ENCODE data around the gene UBE2K. TPM values are rescaled to one million over a fixed set of nuclear protein-coding genes. Genes with fewer than 3 reads are reported as not detected.
A peak's percentile ranks its signal among the peaks of the same experiment; 100 is the strongest.
"Not testable (repeated sequence)": the region's sequence is repeated elsewhere in the genome, so short reads cannot be mapped to it uniquely, and the experiment has no call there.

Gene UBE2K
- total RNA-seq, 3 donors from 2014 or later: 82.0 to 89.0 (median 86.7) TPM

- Histone ChIP-seq H3K4me3 (no peak overlapping the region), H3K9me3 (no peaks in the 10 kb centered on the region), H3K4me1 (ENCODE audit: low read depth) (peaks cover 16% of the 10 kb centered on the region), H3K36me3 (ENCODE audit: low read depth) (no peaks in the 10 kb centered on the region)
- intact Hi-C loops (cut with DNase I, micrococcal nuclease): loop anchor here in 1 of 2 donors (10.0 kb wide), 1 partner anchor 275 kb away; the partner anchor contains the start of gene PDS5A
- ATAC-seq (no peak), DNase-seq (no peak)
- TF ChIP-seq CTCF (IDR thresholded peaks at IDR 0.05): no peak
These were observed 1.9 kb downstream of the UBE2K start for GRCh38 chr4:39699687-39700409.

- Histone ChIP-seq H3K36me3 (ENCODE audit: low read depth) (no peaks in the 10 kb centered on the region), H3K4me1 (ENCODE audit: low read depth) (peaks cover 16% of the 10 kb centered on the region), H3K4me3 (no peak overlapping the region), H3K9me3 (no peaks in the 10 kb centered on the region)
- no peak for ATAC-seq
- intact Hi-C loops (cut with DNase I, micrococcal nuclease): no loop called here
- DNase-seq: no peak
- no peak for TF ChIP-seq CTCF (IDR thresholded peaks at IDR 0.05)
These were observed 2.6 kb downstream of the UBE2K start for GRCh38 chr4:39700554-39700953.

GRCh38 chr4:39702716-39703115, 4.8 kb downstream of the UBE2K start:
- intact Hi-C loops (cut with DNase I, micrococcal nuclease): no loop called here

GRCh38 chr4:39704789-39705188, 6.9 kb downstream of the UBE2K start:
- H3K4me3 ChIP-seq; H3K9me3 ChIP-seq; H3K36me3 ChIP-seq (ENCODE audit: low read depth); DNase-seq; intact Hi-C loops (cut with DNase I, micrococcal nuclease); ATAC-seq: not testable (repeated sequence)
- H3K4me1 ChIP-seq (ENCODE audit: low read depth): peaks cover 12% of the 10 kb centered on the region

More at GRCh38 chr4:39702716-39703115, 4.8 kb downstream of the UBE2K start:
- Histone ChIP-seq H3K9me3 (no peaks in the 10 kb centered on the region), H3K36me3 (ENCODE audit: low read depth) (no peaks in the 10 kb centered on the region), H3K4me1 (ENCODE audit: low read depth) (peaks cover 17% of the 10 kb centered on the region), H3K4me3 (no peak overlapping the region)
- no peak for DNase-seq
- no peak for ATAC-seq
- no peak for TF ChIP-seq CTCF (IDR thresholded peaks at IDR 0.05)

- peaks cover 5% of the 10 kb centered on the region for H3K4me1 ChIP-seq (ENCODE audit: low read depth)
- peak; percentile 81 for ATAC-seq
- no peak for TF ChIP-seq CTCF (IDR thresholded peaks at IDR 0.05)
These were observed 8.4 kb downstream of the UBE2K start for GRCh38 chr4:39706334-39706733.

GRCh38 chr4:39706741-39707511, 9.0 kb downstream of the UBE2K start:
- Histone ChIP-seq H3K4me1 (ENCODE audit: low read depth) (peaks cover 5% of the 10 kb centered on the region), H3K4me3 (no peak overlapping the region), H3K9me3 (no peaks in the 10 kb centered on the region), H3K36me3 (ENCODE audit: low read depth) (no peaks in the 10 kb centered on the region)
- DNase-seq (no peak), ATAC-seq (peak; percentile 11)
- intact Hi-C loops (cut with DNase I, micrococcal nuclease): no loop called here
- no peak for TF ChIP-seq CTCF (IDR thresholded peaks at IDR 0.05)

More at GRCh38 chr4:39706334-39706733, 8.4 kb downstream of the UBE2K start:
- Histone ChIP-seq H3K9me3 (no peaks in the 10 kb centered on the region), H3K36me3 (ENCODE audit: low read depth) (no peaks in the 10 kb centered on the region), H3K4me3 (no peak overlapping the region)
- intact Hi-C loops (cut with DNase I, micrococcal nuclease): no loop called here
- peak in 2 of 3 donors; percentile 42 to 53 for DNase-seq

Measured in mucosa of descending colon (tissue), 3 donors.